ENCODE results near the gene DLL4. TPM values are rescaled to one million over a fixed set of nuclear protein-coding genes. Genes with fewer than 3 reads are reported as not detected.

Gene DLL4
- total and polyA plus RNA-seq, 4 donors = 11.8 to 31.8 (median 17.1) TPM

- Histone ChIP-seq H3K4me3 (no peak overlapping the region), H3K27me3 (ENCODE audit: control insufficient read depth in 3 of 3, insufficient read depth in 3 of 3, low read length in 2 of 3) (peaks cover 0 to 30% (median 24%) of the 10 kb centered on the region in 3 donors), H3K27ac (ENCODE audit: low read depth in 1 of 2, low read length in 1 of 2) (no peak overlapping the region), H3K4me1 (ENCODE audit: control insufficient read depth in 5 of 5, insufficient read depth in 5 of 5, low read length in 5 of 5) (peaks cover 0 to 30% (median 20%) of the 10 kb centered on the region in 5 donors), H3K36me3 (ENCODE audit: control insufficient read depth in 4 of 4, insufficient read depth in 4 of 4, low read length in 4 of 4) (no peaks in the 10 kb centered on the region), H3K9ac (ENCODE audit: insufficient read depth in 1 of 2, low read length in 2 of 2) (no peak overlapping the region), H3K9me3 (ENCODE audit: control insufficient read depth in 4 of 4, insufficient read depth in 3 of 4, low read length in 3 of 4) (no peaks in the 10 kb centered on the region)
- ATAC-seq (ENCODE audit: insufficient read depth, low FRiP score) (no peak), DNase-seq (no peak)
- WGBS, 2 donors = 59 to 65% methylated on average over 10 of the region's 10 CpGs
- no peak for TF ChIP-seq CTCF (IDR thresholded peaks at IDR 0.05; ENCODE audit: control extremely low read depth, extremely low read depth)
Measured at GRCh38 chr15:40922608-40923005, 6.5 kb upstream of the DLL4 start.

GRCh38 chr15:40923551-40923950 lies 5.6 kb upstream of the DLL4 start:
- no peak for TF ChIP-seq CTCF (IDR thresholded peaks at IDR 0.05; ENCODE audit: control extremely low read depth, extremely low read depth)
- 82 to 95% methylated on average over 9 of the region's 9 CpGs for WGBS, 2 donors
- ATAC-seq (ENCODE audit: insufficient read depth, low FRiP score) = no peak
- Histone ChIP-seq H3K9me3 (ENCODE audit: control insufficient read depth in 4 of 4, insufficient read depth in 3 of 4, low read length in 3 of 4) (no peaks in the 10 kb centered on the region), H3K4me3 (no peak overlapping the region), H3K4me1 (ENCODE audit: control insufficient read depth in 5 of 5, insufficient read depth in 5 of 5, low read length in 5 of 5) (peaks cover 0 to 28% (median 23%) of the 10 kb centered on the region in 5 donors), H3K27me3 (ENCODE audit: control insufficient read depth in 3 of 3, insufficient read depth in 3 of 3, low read length in 2 of 3) (peaks cover 0 to 36% (median 26%) of the 10 kb centered on the region in 3 donors), H3K27ac (ENCODE audit: low read depth in 1 of 2, low read length in 1 of 2) (no peak overlapping the region), H3K9ac (ENCODE audit: insufficient read depth in 1 of 2, low read length in 2 of 2) (no peak overlapping the region), H3K36me3 (ENCODE audit: control insufficient read depth in 4 of 4, insufficient read depth in 4 of 4, low read length in 4 of 4) (no peaks in the 10 kb centered on the region)
- DNase-seq = no peak

- no peak for TF ChIP-seq CTCF (IDR thresholded peaks at IDR 0.05; ENCODE audit: control extremely low read depth, extremely low read depth)
- WGBS, 2 donors = 15 to 44% methylated on average over 29 to 30 of the region's 30 CpGs
- H3K9ac ChIP-seq (ENCODE audit: insufficient read depth in 1 of 2, low read length in 2 of 2) = no peak overlapping the region
- H3K4me3 ChIP-seq = no peak overlapping the region
- H3K27me3 ChIP-seq (ENCODE audit: control insufficient read depth in 3 of 3, insufficient read depth in 3 of 3, low read length in 2 of 3) = peaks cover 0 to 46% (median 30%) of the 10 kb centered on the region in 3 donors
- no peak for DNase-seq
- no peak overlapping the region for H3K27ac ChIP-seq (ENCODE audit: low read depth in 1 of 2, low read length in 1 of 2)
- peaks cover 0 to 34% (median 21%) of the 10 kb centered on the region in 5 donors for H3K4me1 ChIP-seq (ENCODE audit: control insufficient read depth in 5 of 5, insufficient read depth in 5 of 5, low read length in 5 of 5)
- H3K36me3 ChIP-seq (ENCODE audit: control insufficient read depth in 4 of 4, insufficient read depth in 4 of 4, low read length in 4 of 4) = no peaks in the 10 kb centered on the region
- ATAC-seq (ENCODE audit: insufficient read depth, low FRiP score) = no peak
- H3K9me3 ChIP-seq (ENCODE audit: control insufficient read depth in 4 of 4, insufficient read depth in 3 of 4, low read length in 3 of 4) = no peaks in the 10 kb centered on the region
Measured at GRCh38 chr15:40925495-40925862, 3.7 kb upstream of the DLL4 start.

All from lung (tissue), 12 donors.